K562 (cell line): ENCODE results near the gene VAPB. TPM values are rescaled to one million over a fixed set of nuclear protein-coding genes. Genes with fewer than 3 reads are reported as not detected.

Experiments used
- BCOR ChIP-seq: fragments of 450-650 bp; IDR thresholded peaks from 2 replicates; pipeline ENCODE4 v1.6.1; 2016
- DIDO1 ChIP-seq: fragments of 450-650 bp; IDR thresholded peaks from 2 replicates; pipeline ENCODE4 v1.6.1; 2016; ENCODE audit warnings: low read depth, missing biosample characterization, missing genetic modification characterization
- HDAC1 ChIP-seq, 2 experiments: fragments of 450-650 bp; IDR thresholded peaks; 2 replicates each; pipeline ENCODE4 v1.6.1; 2016 to 2017; ENCODE audit warnings: inconsistent platforms in 1 of 2, mild to moderate bottlenecking in 1 of 2, moderate library complexity in 1 of 2
- KLF1 ChIP-seq: fragments of 450-650 bp; IDR thresholded peaks from 2 replicates; pipeline ENCODE4 v1.6.1; 2016; ENCODE audit warnings: missing genetic modification characterization, missing compliant biosample characterization
- NEUROD1 ChIP-seq: fragments of 150-350 bp; IDR thresholded peaks from 2 replicates; pipeline ENCODE4 v1.6.1; 2014; ENCODE audit warnings: borderline replicate concordance, low read length, low read depth; ENCODE audit not compliant: partially characterized antibody
- TARDBP ChIP-seq: fragments of 450-650 bp; IDR thresholded peaks from 2 replicates; pipeline ENCODE4 v1.6.1; 2016
- XRCC3 ChIP-seq: fragments of 450-650 bp; IDR thresholded peaks from 2 replicates; pipeline ENCODE4 v1.6.1; 2017; ENCODE audit warnings: mild to moderate bottlenecking, moderate library complexity
- ZNF586 ChIP-seq: fragments of 450-650 bp; formaldehyde crosslinking; conservative IDR thresholded peaks from 2 replicates; pipeline ENCODE4 v1.4.0; 2020; ENCODE audit warnings: mild to moderate bottlenecking, moderate library complexity
- polyA plus RNA-seq, 8 experiments: library from polyadenylated mRNA; depleted of rRNA in 4 of 8; stranded (reverse) in 5 of 8; unstranded in 3 of 8; fragments of >200 nt; fragmentation: Nextera tagmentation in 2 of 8; fragmentation: Illumina TruSeq in 1 of 8; extraction: Ambion mirVana in 2 of 8; extraction: Trizol in 1 of 8; gene quantifications; 2 replicates each; pipeline versions ENCODE4 v1.2.1 to v1.2.3, GENCODE V29; 2011 to 2014; ENCODE audit warnings: inconsistent platforms in 1 of 8, missing spikeins in 1 of 8
- total RNA-seq, 7 experiments: library from RNA; depleted of rRNA in 6 of 7; stranded (reverse); fragments of >200 nt in 6 of 7; fragmentation: Illumina TruSeq in 2 of 7; extraction: Trizol in 2 of 7; gene quantifications; 2 replicates each; pipeline versions ENCODE4 v1.2.1 to v1.2.3, GENCODE V29; 2011 to 2021; ENCODE audit warnings: low replicate concordance in 1 of 7
- TF ChIP-seq, protein P1 (sequence below): sonication (generic); formaldehyde crosslinking; IDR thresholded peaks from 2 replicates; pipeline ENCODE4 v1.8.0; 2023; ENCODE audit warnings: mild to moderate bottlenecking, missing genetic modification reagents
- TF ChIP-seq, protein P2 (sequence below): fragments of 450-650 bp; IDR thresholded peaks from 2 replicates; pipeline ENCODE4 v1.6.1; 2016; ENCODE audit warnings: mild to moderate bottlenecking, moderate library complexity
- TF ChIP-seq, protein P3 (sequence below): fragments of 250-450 bp; sonication (Bioruptor Pico); IDR thresholded peaks from 2 replicates; pipeline ENCODE4 v1.4.0; 2020; ENCODE audit warnings: mild to moderate bottlenecking, moderate library complexity, borderline replicate concordance

VAPB gene
- total and polyA plus RNA-seq, 9 of the 15 experiments (the other 6 are each of a cell fraction or from before 2014, with no cell fraction given), result 3.4 to 51.0 (median 27.9) TPM

DNA sequence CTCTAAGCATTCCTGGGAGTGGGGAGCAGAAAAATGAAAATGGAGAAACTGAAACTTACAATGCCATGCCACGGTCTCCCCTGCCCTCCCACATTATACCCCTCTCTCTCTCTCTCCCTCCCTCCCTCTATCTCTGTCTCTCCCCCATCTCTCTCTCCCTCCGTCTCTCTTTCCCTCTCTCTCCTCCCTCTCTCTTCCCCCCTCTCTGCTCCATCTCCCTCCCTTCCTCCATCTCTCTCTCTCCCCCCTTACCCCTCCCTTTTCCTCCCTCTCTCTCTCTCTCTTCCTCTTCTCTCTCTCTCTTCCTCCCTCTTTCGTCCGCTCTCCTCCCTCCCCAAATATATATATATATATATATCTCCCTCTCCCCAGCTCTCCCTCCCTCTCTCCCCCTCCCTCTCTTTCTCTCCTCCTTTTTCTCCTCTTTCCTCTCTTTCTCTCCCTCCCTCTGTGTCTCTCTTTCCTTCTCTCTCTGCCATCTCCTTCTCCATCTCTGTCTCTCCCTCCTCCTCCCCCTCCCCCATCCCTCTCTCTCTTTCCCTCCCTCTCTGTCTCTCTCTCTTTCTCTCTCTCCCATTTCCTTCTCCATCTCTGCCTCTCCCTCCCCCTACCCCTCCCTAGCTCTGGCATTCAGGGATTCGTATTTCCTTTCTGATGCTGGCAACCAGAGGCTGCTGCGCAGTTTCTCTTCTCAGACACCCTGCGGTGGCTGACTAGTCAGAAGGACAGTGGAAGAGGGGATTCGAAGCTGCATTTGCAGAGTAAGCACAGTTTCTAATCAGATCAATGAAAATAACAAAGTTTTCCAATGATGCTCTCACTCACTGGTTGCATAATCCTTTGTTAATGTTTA is 13.9 kb upstream of the VAPB start (continued):
- TF ChIP-seq, protein P1, sequence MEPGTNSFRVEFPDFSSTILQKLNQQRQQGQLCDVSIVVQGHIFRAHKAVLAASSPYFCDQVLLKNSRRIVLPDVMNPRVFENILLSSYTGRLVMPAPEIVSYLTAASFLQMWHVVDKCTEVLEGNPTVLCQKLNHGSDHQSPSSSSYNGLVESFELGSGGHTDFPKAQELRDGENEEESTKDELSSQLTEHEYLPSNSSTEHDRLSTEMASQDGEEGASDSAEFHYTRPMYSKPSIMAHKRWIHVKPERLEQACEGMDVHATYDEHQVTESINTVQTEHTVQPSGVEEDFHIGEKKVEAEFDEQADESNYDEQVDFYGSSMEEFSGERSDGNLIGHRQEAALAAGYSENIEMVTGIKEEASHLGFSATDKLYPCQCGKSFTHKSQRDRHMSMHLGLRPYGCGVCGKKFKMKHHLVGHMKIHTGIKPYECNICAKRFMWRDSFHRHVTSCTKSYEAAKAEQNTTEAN (CRISPR knock-in tag), result no peak
- TF ChIP-seq, protein P2, sequence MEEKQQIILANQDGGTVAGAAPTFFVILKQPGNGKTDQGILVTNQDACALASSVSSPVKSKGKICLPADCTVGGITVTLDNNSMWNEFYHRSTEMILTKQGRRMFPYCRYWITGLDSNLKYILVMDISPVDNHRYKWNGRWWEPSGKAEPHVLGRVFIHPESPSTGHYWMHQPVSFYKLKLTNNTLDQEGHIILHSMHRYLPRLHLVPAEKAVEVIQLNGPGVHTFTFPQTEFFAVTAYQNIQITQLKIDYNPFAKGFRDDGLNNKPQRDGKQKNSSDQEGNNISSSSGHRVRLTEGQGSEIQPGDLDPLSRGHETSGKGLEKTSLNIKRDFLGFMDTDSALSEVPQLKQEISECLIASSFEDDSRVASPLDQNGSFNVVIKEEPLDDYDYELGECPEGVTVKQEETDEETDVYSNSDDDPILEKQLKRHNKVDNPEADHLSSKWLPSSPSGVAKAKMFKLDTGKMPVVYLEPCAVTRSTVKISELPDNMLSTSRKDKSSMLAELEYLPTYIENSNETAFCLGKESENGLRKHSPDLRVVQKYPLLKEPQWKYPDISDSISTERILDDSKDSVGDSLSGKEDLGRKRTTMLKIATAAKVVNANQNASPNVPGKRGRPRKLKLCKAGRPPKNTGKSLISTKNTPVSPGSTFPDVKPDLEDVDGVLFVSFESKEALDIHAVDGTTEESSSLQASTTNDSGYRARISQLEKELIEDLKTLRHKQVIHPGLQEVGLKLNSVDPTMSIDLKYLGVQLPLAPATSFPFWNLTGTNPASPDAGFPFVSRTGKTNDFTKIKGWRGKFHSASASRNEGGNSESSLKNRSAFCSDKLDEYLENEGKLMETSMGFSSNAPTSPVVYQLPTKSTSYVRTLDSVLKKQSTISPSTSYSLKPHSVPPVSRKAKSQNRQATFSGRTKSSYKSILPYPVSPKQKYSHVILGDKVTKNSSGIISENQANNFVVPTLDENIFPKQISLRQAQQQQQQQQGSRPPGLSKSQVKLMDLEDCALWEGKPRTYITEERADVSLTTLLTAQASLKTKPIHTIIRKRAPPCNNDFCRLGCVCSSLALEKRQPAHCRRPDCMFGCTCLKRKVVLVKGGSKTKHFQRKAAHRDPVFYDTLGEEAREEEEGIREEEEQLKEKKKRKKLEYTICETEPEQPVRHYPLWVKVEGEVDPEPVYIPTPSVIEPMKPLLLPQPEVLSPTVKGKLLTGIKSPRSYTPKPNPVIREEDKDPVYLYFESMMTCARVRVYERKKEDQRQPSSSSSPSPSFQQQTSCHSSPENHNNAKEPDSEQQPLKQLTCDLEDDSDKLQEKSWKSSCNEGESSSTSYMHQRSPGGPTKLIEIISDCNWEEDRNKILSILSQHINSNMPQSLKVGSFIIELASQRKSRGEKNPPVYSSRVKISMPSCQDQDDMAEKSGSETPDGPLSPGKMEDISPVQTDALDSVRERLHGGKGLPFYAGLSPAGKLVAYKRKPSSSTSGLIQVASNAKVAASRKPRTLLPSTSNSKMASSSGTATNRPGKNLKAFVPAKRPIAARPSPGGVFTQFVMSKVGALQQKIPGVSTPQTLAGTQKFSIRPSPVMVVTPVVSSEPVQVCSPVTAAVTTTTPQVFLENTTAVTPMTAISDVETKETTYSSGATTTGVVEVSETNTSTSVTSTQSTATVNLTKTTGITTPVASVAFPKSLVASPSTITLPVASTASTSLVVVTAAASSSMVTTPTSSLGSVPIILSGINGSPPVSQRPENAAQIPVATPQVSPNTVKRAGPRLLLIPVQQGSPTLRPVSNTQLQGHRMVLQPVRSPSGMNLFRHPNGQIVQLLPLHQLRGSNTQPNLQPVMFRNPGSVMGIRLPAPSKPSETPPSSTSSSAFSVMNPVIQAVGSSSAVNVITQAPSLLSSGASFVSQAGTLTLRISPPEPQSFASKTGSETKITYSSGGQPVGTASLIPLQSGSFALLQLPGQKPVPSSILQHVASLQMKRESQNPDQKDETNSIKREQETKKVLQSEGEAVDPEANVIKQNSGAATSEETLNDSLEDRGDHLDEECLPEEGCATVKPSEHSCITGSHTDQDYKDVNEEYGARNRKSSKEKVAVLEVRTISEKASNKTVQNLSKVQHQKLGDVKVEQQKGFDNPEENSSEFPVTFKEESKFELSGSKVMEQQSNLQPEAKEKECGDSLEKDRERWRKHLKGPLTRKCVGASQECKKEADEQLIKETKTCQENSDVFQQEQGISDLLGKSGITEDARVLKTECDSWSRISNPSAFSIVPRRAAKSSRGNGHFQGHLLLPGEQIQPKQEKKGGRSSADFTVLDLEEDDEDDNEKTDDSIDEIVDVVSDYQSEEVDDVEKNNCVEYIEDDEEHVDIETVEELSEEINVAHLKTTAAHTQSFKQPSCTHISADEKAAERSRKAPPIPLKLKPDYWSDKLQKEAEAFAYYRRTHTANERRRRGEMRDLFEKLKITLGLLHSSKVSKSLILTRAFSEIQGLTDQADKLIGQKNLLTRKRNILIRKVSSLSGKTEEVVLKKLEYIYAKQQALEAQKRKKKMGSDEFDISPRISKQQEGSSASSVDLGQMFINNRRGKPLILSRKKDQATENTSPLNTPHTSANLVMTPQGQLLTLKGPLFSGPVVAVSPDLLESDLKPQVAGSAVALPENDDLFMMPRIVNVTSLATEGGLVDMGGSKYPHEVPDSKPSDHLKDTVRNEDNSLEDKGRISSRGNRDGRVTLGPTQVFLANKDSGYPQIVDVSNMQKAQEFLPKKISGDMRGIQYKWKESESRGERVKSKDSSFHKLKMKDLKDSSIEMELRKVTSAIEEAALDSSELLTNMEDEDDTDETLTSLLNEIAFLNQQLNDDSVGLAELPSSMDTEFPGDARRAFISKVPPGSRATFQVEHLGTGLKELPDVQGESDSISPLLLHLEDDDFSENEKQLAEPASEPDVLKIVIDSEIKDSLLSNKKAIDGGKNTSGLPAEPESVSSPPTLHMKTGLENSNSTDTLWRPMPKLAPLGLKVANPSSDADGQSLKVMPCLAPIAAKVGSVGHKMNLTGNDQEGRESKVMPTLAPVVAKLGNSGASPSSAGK, result no peak
- TF ChIP-seq, protein P3, sequence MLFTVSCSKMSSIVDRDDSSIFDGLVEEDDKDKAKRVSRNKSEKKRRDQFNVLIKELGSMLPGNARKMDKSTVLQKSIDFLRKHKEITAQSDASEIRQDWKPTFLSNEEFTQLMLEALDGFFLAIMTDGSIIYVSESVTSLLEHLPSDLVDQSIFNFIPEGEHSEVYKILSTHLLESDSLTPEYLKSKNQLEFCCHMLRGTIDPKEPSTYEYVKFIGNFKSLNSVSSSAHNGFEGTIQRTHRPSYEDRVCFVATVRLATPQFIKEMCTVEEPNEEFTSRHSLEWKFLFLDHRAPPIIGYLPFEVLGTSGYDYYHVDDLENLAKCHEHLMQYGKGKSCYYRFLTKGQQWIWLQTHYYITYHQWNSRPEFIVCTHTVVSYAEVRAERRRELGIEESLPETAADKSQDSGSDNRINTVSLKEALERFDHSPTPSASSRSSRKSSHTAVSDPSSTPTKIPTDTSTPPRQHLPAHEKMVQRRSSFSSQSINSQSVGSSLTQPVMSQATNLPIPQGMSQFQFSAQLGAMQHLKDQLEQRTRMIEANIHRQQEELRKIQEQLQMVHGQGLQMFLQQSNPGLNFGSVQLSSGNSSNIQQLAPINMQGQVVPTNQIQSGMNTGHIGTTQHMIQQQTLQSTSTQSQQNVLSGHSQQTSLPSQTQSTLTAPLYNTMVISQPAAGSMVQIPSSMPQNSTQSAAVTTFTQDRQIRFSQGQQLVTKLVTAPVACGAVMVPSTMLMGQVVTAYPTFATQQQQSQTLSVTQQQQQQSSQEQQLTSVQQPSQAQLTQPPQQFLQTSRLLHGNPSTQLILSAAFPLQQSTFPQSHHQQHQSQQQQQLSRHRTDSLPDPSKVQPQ, result no peak
- TF ChIP-seq DIDO1 (tag), result no peak
- TF ChIP-seq ZNF586, result no peak
- no peak for TF ChIP-seq XRCC3
- TF ChIP-seq BCOR, result no peak
- no peak for TF ChIP-seq KLF1 (tag)
- no peak for TF ChIP-seq NEUROD1
- TF ChIP-seq HDAC1 (IDR thresholded peaks at IDR 0.05), result no peak
- TF ChIP-seq TARDBP, result no peak
